ENCODE data around the gene OR2D2. TPM values are rescaled to one million over a fixed set of nuclear protein-coding genes. Genes with fewer than 3 reads are reported as not detected.
A peak's percentile ranks its signal among the peaks of the same experiment; 100 is the strongest.

Gene OR2D2
- total and polyA plus RNA-seq, 2 of the 4 experiments (the other 2 are of a cell fraction), result 0.07 to 0.36 TPM

- H2AK5ac ChIP-seq (ENCODE audit: low read depth, low read length), result no peak overlapping the region
- H3K27ac ChIP-seq (ENCODE audit: insufficient read depth, low read length), result no peak overlapping the region
- POLR2A ChIA-PET (ENCODE audit: unreplicated experiment), result no interaction called here
- H3K4me2 ChIP-seq (ENCODE audit: low read depth, low read length), result no peak overlapping the region; the same call in 1 of the 2 replicates
- H3K9me3 ChIP-seq (ENCODE audit: control insufficient read depth, insufficient read depth, low read length), result no peaks in the 10 kb centered on the region
- no peak overlapping the region for H3K14ac ChIP-seq (replicated peaks; ENCODE audit: low read depth, low read length)
- H4K20me1 ChIP-seq (ENCODE audit: insufficient read depth, low read length), result no peaks in the 10 kb centered on the region
- dilution Hi-C loops (cut with HindIII; ENCODE audit: low sequenced_read_pairs, unreplicated experiment) (no loop called here), intact Hi-C loops (cut with micrococcal nuclease) (no loop called here), in situ Hi-C loops (cut with MboI; ENCODE audit: low sequenced_read_pairs) (no loop called here)
- H3K56ac ChIP-seq (ENCODE audit: extremely low read depth, insufficient read depth, low read length), result no peak overlapping the region
- H2BK15ac ChIP-seq (ENCODE audit: low read depth, low read length), result no peak overlapping the region
- no peak overlapping the region for H3K18ac ChIP-seq (ENCODE audit: low read depth, low read length)
- peak; percentile 58 for DNase-seq
- H3K4me3 ChIP-seq (ENCODE audit: insufficient read depth, low read depth, low read length), result no peak overlapping the region
- no CpG with 5 or more reads among the region's 1 CpG for WGBS, 2 experiments (ENCODE audit: extremely low coverage in 2 of 2, insufficient read length in 1 of 2)
- no peak overlapping the region for H4K5ac ChIP-seq (ENCODE audit: low read depth, low read length)
- H3K23ac ChIP-seq (ENCODE audit: low read depth, low read length), result no peak overlapping the region
- peak; percentile 29; the same call in 1 of the 2 replicates for ATAC-seq (ENCODE audit: low read depth)
- H3K27me3 ChIP-seq (ENCODE audit: control insufficient read depth, insufficient read depth, low read length), result no peaks in the 10 kb centered on the region
- no peaks in the 10 kb centered on the region for H3K36me3 ChIP-seq (ENCODE audit: control insufficient read depth, insufficient read depth, low read length)
- TF ChIP-seq SMC3 (IDR thresholded peaks at IDR 0.05; ENCODE audit: low read depth, low read length), result no peak
- TF ChIP-seq USF2 (IDR thresholded peaks at IDR 0.05; ENCODE audit: low read depth, low read length), result peak; percentile 47
- TF ChIP-seq MAFK (IDR thresholded peaks at IDR 0.05; ENCODE audit: low read depth, low read length), result no peak
- no peak overlapping the region for H2BK20ac ChIP-seq (ENCODE audit: low read depth, low read length)
- no peak overlapping the region for H2AFZ ChIP-seq (replicated peaks; ENCODE audit: low read length, poor library complexity)
- H2BK5ac ChIP-seq (ENCODE audit: low read depth, low read length, poor library complexity, severe bottlenecking), result no peak overlapping the region
- no peak overlapping the region for H2BK120ac ChIP-seq (ENCODE audit: low read depth, low read length)
- no peaks in the 10 kb centered on the region for H3K9me1 ChIP-seq (ENCODE audit: insufficient read depth, low read length)
- no peak overlapping the region for H3K9ac ChIP-seq (ENCODE audit: low read depth, low read length)
- H3K4me1 ChIP-seq (ENCODE audit: control insufficient read depth, insufficient read depth, low read length), result no peaks in the 10 kb centered on the region
- H4K8ac ChIP-seq (ENCODE audit: low read depth in 2 of 2, low read length in 2 of 2), result no peak overlapping the region
- no peaks in the 10 kb centered on the region for H3K79me1 ChIP-seq (ENCODE audit: low read depth in 1 of 2, low read length in 2 of 2)
- H3K4ac ChIP-seq (ENCODE audit: low read depth, low read length), result no peak overlapping the region
- H4K91ac ChIP-seq (ENCODE audit: insufficient read depth, low read depth, low read length), result no peak overlapping the region
- BruUV-seq (replicated peaks), result no TSS peak
- CTCF ChIA-PET, result no interaction called here
- H2AK9ac ChIP-seq (replicated peaks; ENCODE audit: low read depth, low read length, poor library complexity), result no peak overlapping the region
These were observed 27.9 kb downstream of the OR2D2 start for GRCh38 chr11:6864438-6864837.

Measured in IMR-90 (cell line).